ES-I3 (cell line): ENCODE measurements around the gene ANXA3.
"Not testable (repeated sequence)": the region's sequence is repeated elsewhere in the genome, so short reads cannot be mapped to it uniquely, and the experiment has no call there.

ENCODE experiments used
- H3K36me3 ChIP-seq: 2 replicates; pipeline ENCODE4 v1.6.1; 2013; ENCODE audit warnings: mild to moderate bottlenecking, low read length, control low read depth, moderate library complexity; ENCODE audit not compliant: insufficient read depth
- H3K4me1 ChIP-seq: 2 replicates; pipeline ENCODE4 v1.6.1; 2013; ENCODE audit warnings: mild to moderate bottlenecking, control low read depth, low read length; ENCODE audit not compliant: insufficient read depth
- H3K9ac ChIP-seq: 2 replicates; pipeline ENCODE4 v1.6.1; 2013; ENCODE audit warnings: low read depth, mild to moderate bottlenecking, low read length, moderate library complexity
- H3K9me3 ChIP-seq: 2 replicates; pipeline ENCODE4 v1.6.1; 2013; ENCODE audit warnings: mild to moderate bottlenecking, low read length, moderate library complexity; ENCODE audit not compliant: control insufficient read depth, insufficient read depth

The ANXA3 gene

GRCh38 chr4:78551420-78552351 lies at the start of gene ANXA3:
Gene ANXA3, plus strand, starts transcription at chr4:78551770. Its CDS starts 2,704 bp downstream, at chr4:78554474.
- Histone ChIP-seq H3K9ac (peak within 1 kb of the TSS; percentile 80), H3K9me3 (no peaks in the 10 kb centered on the region), H3K4me1 (peaks cover 26% of the 10 kb centered on the region), H3K36me3 (peaks cover 1% of the 10 kb centered on the region; the same call in 1 of the 2 replicates)

- not testable (repeated sequence) for H3K9ac ChIP-seq, H3K4me1 ChIP-seq, H3K9me3 ChIP-seq, H3K36me3 ChIP-seq
Measured at GRCh38 chr4:78506260-78506659, 45.3 kb upstream of the ANXA3 start.

GRCh38 chr4:78509043-78509442 lies 42.5 kb upstream of the ANXA3 start:
- Histone ChIP-seq H3K4me1 (no peaks in the 10 kb centered on the region), H3K9me3 (no peaks in the 10 kb centered on the region), H3K36me3 (no peaks in the 10 kb centered on the region; the same call in 1 of the 2 replicates), H3K9ac (no peak overlapping the region)

- Histone ChIP-seq H3K36me3 (no peaks in the 10 kb centered on the region; the same call in 1 of the 2 replicates), H3K9ac (no peak overlapping the region), H3K4me1 (no peaks in the 10 kb centered on the region), H3K9me3 (no peaks in the 10 kb centered on the region)
Measured at GRCh38 chr4:78510108-78510507, 41.5 kb upstream of the ANXA3 start.

GRCh38 chr4:78510681-78511080 lies 40.9 kb upstream of the ANXA3 start:
- Histone ChIP-seq H3K36me3 (no peaks in the 10 kb centered on the region; the same call in 1 of the 2 replicates), H3K4me1 (no peaks in the 10 kb centered on the region), H3K9me3 (no peaks in the 10 kb centered on the region), H3K9ac (no peak overlapping the region)

GRCh38 chr4:78512357-78512920 lies 39.1 kb upstream of the ANXA3 start:
- H3K9me3 ChIP-seq: no peaks in the 10 kb centered on the region
- H3K36me3 ChIP-seq: no peaks in the 10 kb centered on the region; the same call in 1 of the 2 replicates
- H3K9ac ChIP-seq: no peak overlapping the region
- H3K4me1 ChIP-seq: no peaks in the 10 kb centered on the region

GRCh38 chr4:78513411-78513975 lies 38.1 kb upstream of the ANXA3 start:
- Histone ChIP-seq H3K36me3 (no peaks in the 10 kb centered on the region; the same call in 1 of the 2 replicates), H3K9ac (no peak overlapping the region), H3K9me3 (no peaks in the 10 kb centered on the region), H3K4me1 (no peaks in the 10 kb centered on the region)

GRCh38 chr4:78517050-78517652 lies 34.4 kb upstream of the ANXA3 start:
- no peaks in the 10 kb centered on the region for H3K9me3 ChIP-seq
- H3K36me3 ChIP-seq: no peaks in the 10 kb centered on the region
- H3K9ac ChIP-seq: no peak overlapping the region
- no peaks in the 10 kb centered on the region for H3K4me1 ChIP-seq

- Histone ChIP-seq H3K9me3 (no peaks in the 10 kb centered on the region), H3K36me3 (no peaks in the 10 kb centered on the region), H3K9ac (no peak overlapping the region), H3K4me1 (no peaks in the 10 kb centered on the region)
Measured at GRCh38 chr4:78518561-78518960, 33.0 kb upstream of the ANXA3 start.

- Histone ChIP-seq H3K36me3 (no peaks in the 10 kb centered on the region), H3K9ac (no peak overlapping the region), H3K4me1 (no peaks in the 10 kb centered on the region), H3K9me3 (no peaks in the 10 kb centered on the region)
Measured at GRCh38 chr4:78519962-78520361, 31.6 kb upstream of the ANXA3 start.

GRCh38 chr4:78520808-78521226 lies 30.8 kb upstream of the ANXA3 start:
- Histone ChIP-seq H3K9me3 (no peaks in the 10 kb centered on the region), H3K9ac (no peak overlapping the region), H3K36me3 (no peaks in the 10 kb centered on the region), H3K4me1 (no peaks in the 10 kb centered on the region)

- Histone ChIP-seq H3K9me3 (no peaks in the 10 kb centered on the region), H3K4me1 (no peaks in the 10 kb centered on the region), H3K36me3 (no peaks in the 10 kb centered on the region), H3K9ac (no peak overlapping the region)
Measured at GRCh38 chr4:78524009-78524408, 27.6 kb upstream of the ANXA3 start.

- Histone ChIP-seq H3K4me1 (no peaks in the 10 kb centered on the region), H3K9me3 (no peaks in the 10 kb centered on the region), H3K9ac (no peak overlapping the region), H3K36me3 (no peaks in the 10 kb centered on the region)
Measured at GRCh38 chr4:78525559-78525958, 26.0 kb upstream of the ANXA3 start.

- Histone ChIP-seq H3K36me3 (no peaks in the 10 kb centered on the region), H3K9me3 (no peaks in the 10 kb centered on the region), H3K9ac (no peak overlapping the region), H3K4me1 (no peaks in the 10 kb centered on the region)
Measured at GRCh38 chr4:78527103-78527502, 24.5 kb upstream of the ANXA3 start.
